DOHH2 (cell line): ENCODE measurements around the gene DSCAML1.

ENCODE experiments used
- CTCF ChIP-seq: fragments of 200-600 bp; sonication (generic); IDR thresholded peaks from one replicate; pipeline ENCODE4 v1.5.1; 2014; ENCODE audit warnings: antibody characterized with exemption, mild to moderate bottlenecking, low read depth, low read length; ENCODE audit not compliant: poor library complexity, severe bottlenecking
- EZH2phosphoT487 ChIP-seq: fragments of 200-600 bp; sonication (generic); IDR thresholded peaks from 2 replicates; pipeline ENCODE4 v1.6.1; 2017; ENCODE audit warnings: borderline replicate concordance, mild to moderate bottlenecking, antibody characterized with exemption, low read length, moderate library complexity, mixed read lengths

- TF ChIP-seq CTCF (no peak), EZH2phosphoT487 (no peak)
These were observed 33.1 kb upstream of the DSCAML1 start for GRCh38 chr11:117830072-117830471.
